ENCODE measurements around the gene ARHGEF16.

Gene ARHGEF16

DNA sequence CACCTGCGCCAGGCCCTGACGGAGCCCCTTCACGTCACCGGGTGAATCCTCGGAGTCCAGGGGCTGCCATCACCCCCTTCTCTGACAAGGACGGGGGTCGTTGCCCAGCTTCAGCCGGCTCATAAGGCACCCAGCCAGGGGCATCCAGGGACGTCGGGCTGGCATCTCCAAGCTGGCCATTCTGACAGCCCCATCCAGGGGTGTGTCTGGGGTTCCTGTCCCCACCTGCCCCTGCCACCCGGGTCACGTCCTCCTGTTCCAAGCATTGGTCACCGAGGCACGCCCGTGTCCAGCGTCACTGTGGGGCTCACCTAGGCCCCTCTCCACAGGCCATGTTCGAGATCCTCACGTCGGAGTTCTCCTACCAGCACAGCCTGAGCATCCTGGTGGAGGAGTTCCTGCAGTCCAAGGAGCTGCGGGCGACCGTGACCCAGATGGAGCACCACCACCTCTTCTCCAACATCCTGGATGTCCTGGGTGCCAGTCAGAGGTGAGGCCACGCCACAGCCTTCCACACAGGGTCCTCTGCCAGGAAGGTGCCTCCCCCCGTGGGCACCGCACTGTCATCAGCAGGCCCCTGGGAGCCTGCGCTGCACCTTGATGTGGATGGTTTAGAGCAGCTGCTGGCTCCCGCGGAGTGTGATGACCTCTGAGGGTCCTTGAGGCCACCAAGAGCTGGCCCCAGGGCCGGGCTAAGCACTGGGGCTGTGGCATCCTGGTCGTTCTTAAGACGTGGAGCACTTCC, 14.8 kb downstream of the ARHGEF16 start:
- no peak for DNase-seq (ENCODE audit: low read depth)
- no peak overlapping the region for H3K4me3 ChIP-seq (ENCODE audit: low read depth, low read length)
- TF ChIP-seq, protein P1, sequence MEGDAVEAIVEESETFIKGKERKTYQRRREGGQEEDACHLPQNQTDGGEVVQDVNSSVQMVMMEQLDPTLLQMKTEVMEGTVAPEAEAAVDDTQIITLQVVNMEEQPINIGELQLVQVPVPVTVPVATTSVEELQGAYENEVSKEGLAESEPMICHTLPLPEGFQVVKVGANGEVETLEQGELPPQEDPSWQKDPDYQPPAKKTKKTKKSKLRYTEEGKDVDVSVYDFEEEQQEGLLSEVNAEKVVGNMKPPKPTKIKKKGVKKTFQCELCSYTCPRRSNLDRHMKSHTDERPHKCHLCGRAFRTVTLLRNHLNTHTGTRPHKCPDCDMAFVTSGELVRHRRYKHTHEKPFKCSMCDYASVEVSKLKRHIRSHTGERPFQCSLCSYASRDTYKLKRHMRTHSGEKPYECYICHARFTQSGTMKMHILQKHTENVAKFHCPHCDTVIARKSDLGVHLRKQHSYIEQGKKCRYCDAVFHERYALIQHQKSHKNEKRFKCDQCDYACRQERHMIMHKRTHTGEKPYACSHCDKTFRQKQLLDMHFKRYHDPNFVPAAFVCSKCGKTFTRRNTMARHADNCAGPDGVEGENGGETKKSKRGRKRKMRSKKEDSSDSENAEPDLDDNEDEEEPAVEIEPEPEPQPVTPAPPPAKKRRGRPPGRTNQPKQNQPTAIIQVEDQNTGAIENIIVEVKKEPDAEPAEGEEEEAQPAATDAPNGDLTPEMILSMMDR (conservative IDR thresholded peaks at IDR 0.05; ENCODE audit: low read depth, low read length) = no peak

DNA sequence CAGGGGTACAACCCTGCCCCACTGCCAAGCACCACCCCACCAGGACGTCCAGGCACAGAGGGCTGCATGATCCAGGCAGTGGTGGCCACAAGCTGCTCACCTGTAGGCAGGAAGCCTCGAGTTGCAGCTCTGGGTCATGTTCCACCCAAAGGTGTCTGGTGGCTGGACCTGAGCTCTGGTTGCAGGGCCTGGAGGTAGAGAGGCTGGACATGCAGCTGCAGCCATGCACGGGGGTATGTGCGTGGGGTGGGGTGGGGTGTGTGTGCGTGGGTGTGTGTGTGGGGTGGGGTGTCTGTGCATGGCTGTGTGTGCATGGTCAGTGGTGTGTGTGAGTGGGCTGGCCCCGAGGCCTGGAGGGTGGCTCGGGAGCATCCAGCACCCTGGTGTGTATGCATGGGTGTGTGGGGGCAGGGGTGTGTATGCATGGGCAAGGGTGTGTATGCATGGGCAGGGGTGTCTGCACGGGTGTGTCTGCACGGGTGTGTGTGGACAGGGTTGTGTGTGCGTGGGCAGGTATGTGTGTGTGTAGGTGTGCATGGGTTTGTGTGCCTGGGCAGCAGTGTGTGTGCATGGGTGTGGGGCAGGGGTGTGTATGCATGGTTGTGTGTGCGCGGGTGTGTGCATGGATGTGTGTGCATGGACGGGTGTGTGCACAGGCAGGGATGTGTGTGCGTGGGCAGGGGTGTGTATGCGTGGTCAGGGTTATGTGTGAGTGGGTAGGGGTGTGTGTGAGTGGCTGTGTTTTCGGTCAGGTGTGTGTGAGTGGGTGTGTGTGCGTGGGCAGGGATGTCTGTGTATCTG, 15.6 kb downstream of the ARHGEF16 start:
- H3K4me3 ChIP-seq (ENCODE audit: low read depth, low read length) = no peak overlapping the region
- TF ChIP-seq, protein P1 (conservative IDR thresholded peaks at IDR 0.05; ENCODE audit: low read depth, low read length) = no peak
- DNase-seq (ENCODE audit: low read depth) = no peak

DNA sequence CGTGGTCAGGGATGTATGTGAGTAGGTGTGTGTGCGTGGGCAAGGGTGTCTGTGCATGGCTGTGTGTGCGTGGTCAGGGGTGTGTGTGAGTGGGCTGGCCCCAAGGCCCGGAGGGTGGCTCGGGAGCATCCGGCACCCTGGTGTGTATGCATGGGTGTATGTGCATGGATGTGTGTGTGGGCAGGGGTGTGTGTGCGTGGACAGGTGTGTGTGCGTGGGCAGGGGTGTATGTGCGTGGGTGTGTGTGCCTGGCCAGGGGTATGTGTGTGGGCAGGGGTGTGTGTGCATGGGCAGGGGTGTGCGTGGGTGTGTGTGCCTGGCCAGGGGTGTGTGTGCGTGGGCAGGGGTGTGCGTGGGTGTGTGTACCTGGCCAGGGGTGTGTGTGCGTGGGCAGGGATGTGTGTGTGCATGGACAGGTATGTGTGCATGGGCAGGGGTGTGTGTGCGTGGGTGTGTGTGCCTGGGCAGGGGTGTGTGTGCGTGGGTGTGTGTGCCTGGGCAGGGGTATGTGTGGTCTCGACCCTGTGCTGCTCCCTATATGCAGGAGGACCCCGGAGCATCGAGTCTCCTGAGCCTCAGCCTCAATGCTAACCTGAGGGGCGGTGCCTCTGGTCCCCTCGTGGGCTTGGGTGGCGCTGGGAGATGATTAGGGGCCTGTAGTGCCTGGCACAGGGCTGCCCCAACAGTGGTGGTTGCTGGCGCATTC, 16.3 kb downstream of the ARHGEF16 start:
- no peak for DNase-seq (ENCODE audit: low read depth)
- H3K4me3 ChIP-seq (ENCODE audit: low read depth, low read length) = no peak overlapping the region
- TF ChIP-seq, protein P1 (conservative IDR thresholded peaks at IDR 0.05; ENCODE audit: low read depth, low read length) = no peak

DNA sequence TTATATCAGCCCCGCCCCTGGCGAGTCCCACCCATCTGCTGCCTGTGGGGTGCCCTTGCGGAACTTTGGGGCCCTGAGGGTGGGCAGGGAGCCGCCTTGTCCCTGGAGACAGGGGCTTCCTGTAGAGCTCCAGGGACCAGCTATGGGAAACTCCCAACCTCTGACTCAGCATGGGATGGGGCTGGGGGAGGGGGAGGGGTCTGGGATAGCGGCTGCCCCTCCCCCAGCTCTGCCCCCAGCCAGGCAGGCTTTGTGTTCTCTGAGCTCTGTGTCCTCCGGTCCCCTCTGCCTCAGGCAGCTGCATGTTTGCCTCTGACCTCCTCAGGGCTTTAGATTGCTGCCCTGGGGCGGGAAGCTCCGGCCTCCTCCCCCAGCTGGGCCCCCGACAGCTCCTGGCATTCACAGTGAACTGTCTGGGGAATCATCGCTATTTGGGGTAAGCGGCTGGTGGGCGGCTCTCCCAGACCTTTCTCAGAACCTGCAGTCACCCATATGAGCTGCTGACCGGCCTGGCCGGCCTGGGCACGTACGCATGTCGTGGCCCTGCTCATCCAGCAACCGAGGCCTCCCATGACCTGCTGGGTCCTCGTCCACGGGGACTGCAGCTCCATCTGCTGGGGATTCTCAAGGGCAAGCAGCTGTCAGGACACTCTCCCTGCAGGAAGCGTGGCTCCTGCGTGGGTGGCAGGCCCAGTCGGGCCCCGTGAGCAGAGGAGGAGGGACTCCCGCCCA, 17.1 kb downstream of the ARHGEF16 start:
- H3K4me3 ChIP-seq (ENCODE audit: low read depth, low read length) = no peak overlapping the region
- TF ChIP-seq, protein P1 (conservative IDR thresholded peaks at IDR 0.05; ENCODE audit: low read depth, low read length) = peak; percentile 68
- DNase-seq (ENCODE audit: low read depth) = peak; percentile 90

GRCh38 chr1:3472088-3472850, 17.8 kb downstream of the ARHGEF16 start:
- no peak overlapping the region for H3K4me3 ChIP-seq (ENCODE audit: low read depth, low read length)
- TF ChIP-seq, protein P1 (conservative IDR thresholded peaks at IDR 0.05; ENCODE audit: low read depth, low read length) = no peak
- DNase-seq (ENCODE audit: low read depth) = no peak

DNA sequence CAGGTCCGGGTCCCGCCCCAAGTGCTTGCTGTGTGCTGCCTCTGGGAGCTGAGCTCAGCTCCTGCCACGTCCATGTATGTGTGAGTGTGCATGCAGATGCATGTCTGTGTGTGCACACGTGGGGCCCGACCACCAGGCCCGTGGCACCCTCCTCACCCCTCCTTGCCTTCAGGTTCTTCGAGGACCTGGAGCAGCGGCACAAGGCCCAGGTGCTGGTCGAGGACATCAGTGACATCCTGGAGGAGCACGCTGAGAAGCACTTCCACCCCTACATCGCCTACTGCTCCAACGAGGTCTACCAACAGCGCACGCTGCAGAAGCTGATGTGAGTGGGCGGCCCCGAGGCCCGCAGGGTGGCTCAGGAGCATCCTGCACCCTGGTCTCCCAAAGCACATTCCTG, 18.4 kb downstream of the ARHGEF16 start:
- peak; percentile 23 for DNase-seq (ENCODE audit: low read depth)
- TF ChIP-seq, protein P1 (conservative IDR thresholded peaks at IDR 0.05; ENCODE audit: low read depth, low read length) = no peak
- H3K4me3 ChIP-seq (ENCODE audit: low read depth, low read length) = no peak overlapping the region

Data from choroid plexus epithelial cell (primary cell).